ENCODE measurements around the gene IL17D.
"Not testable (repeated sequence)": the region's sequence is repeated elsewhere in the genome, so short reads cannot be mapped to it uniquely, and the experiment has no call there.

IL17D gene

GRCh38 chr13:20717581-20718542 is 14.4 kb downstream of the IL17D start:
- DNase-seq (ENCODE audit: low read depth, low spot score) = no peak
- no peak overlapping the region for H3K27ac ChIP-seq

GRCh38 chr13:20718958-20719566 is 15.6 kb downstream of the IL17D start:
- no peak for DNase-seq (ENCODE audit: low read depth, low spot score)
- no peak overlapping the region for H3K27ac ChIP-seq

DNA sequence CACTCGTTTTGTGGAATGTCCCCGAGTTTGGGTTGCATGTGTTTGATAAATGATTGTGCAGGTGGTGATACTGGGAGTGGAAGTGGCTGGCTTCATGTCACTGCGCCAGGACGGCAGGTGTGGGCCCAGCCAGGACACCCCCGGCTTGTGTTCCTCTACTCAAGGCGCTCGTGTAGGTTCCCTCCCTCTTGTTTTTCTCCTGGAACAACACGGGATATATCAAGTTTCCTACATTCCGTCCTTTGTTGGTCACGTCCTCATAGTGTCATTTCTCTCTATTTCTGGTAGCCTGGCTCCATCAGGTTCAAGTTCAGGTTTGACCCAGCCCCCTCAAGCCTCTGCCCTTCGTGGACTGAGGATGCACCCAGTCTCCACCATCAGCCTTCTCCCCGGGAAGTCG is 16.3 kb downstream of the IL17D start:
- no peak for DNase-seq (ENCODE audit: low read depth, low spot score)
- no peak overlapping the region for H3K27ac ChIP-seq

GRCh38 chr13:20720499-20720898 is 17.0 kb downstream of the IL17D start:
- no peak for DNase-seq (ENCODE audit: low read depth, low spot score)
- H3K27ac ChIP-seq = no peak overlapping the region

- H3K27ac ChIP-seq = no peak overlapping the region
- DNase-seq (ENCODE audit: low read depth, low spot score) = no peak
Measured at GRCh38 chr13:20721058-20721453, 17.6 kb downstream of the IL17D start.

DNA sequence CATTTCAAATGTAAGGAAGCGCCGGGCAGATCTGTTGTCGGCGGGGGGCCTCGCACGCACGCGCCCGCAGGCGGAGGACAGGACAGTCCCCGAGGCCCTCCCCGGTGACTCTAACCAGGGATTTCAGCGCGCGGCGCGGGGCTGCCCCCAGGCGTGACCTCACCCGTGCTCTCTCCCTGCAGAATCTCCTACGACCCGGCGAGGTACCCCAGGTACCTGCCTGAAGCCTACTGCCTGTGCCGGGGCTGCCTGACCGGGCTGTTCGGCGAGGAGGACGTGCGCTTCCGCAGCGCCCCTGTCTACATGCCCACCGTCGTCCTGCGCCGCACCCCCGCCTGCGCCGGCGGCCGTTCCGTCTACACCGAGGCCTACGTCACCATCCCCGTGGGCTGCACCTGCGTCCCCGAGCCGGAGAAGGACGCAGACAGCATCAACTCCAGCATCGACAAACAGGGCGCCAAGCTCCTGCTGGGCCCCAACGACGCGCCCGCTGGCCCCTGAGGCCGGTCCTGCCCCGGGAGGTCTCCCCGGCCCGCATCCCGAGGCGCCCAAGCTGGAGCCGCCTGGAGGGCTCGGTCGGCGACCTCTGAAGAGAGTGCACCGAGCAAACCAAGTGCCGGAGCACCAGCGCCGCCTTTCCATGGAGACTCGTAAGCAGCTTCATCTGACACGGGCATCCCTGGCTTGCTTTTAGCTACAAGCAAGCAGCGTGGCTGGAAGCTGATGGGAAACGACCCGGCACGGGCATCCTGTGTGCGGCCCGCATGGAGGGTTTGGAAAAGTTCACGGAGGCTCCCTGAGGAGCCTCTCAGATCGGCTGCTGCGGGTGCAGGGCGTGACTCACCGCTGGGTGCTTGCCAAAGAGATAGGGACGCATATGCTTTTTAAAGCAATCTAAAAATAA is 18.2 kb downstream of the IL17D start:
- DNase-seq (ENCODE audit: low read depth, low spot score) = no peak
- no peak overlapping the region for H3K27ac ChIP-seq

DNA sequence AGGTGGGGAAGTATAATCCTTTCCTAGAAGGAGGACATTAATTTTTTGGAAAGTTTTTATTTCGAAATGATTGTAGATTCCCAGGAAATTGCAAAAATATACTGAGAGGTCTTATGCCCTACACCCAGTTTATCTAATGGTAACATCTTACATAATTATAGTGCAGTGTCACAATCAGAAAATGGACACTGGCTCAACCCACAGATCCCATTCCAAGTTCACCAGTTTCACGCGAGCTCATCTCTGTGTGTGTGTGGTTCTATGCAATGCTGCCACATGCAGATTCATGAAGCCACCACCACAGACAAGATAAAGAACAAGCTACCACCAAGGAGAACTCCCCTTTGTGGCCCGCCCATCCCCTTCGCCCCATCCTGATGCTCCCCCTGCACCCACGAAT is 24.4 kb downstream of the IL17D start:
- DNase-seq (ENCODE audit: low read depth, low spot score) = no peak
- no peak overlapping the region for H3K27ac ChIP-seq

GRCh38 chr13:20728579-20729311 is 25.2 kb downstream of the IL17D start:
- no peak overlapping the region for H3K27ac ChIP-seq
- DNase-seq (ENCODE audit: low read depth, low spot score) = no peak

DNA sequence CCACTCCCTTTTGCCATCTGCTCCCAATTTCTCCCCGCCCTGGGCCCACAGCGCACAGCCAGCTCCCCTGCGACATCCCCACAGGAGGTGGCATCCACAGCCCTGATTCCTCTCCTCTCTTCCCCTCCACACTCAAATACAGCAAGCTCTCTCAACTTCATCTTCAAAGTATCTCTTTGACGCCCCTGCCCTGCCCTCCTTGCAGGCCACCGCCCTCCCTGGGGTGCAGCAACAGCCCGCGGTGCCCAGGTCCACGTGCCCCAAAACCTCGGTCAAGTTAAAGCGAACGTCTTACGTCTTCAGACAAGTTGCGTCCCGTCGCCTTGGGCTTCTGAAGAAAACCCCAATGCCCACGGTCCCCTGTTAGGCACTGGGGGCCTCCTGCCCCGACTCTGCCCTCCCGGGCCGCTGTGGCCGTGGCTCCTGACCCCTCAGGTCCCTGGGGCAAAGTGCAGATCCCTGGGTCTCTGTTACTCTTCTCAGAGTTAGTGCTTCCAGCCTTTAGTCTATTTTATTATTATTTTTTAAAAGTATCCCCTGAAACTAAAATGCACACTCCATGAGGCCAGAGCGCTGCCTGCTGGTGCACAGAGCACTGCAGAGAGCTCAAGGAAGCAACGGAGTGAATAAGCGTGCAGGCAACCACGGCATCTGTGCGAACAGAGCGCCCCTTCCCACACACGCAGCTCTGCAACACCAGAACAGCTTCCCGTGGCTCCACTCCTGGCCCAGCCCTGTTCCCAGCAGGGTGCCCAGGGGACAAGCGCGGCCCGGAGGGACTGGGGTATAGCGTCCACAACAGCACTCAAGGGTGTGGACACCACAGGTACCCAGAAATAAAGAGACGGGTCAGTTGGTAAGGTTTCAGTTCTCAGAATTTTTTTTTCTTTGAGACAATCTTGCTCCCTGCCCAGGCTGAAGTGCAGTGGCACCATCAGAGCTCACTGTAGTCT is 26.4 kb downstream of the IL17D start:
- no peak for DNase-seq (ENCODE audit: low read depth, low spot score)
- H3K27ac ChIP-seq = no peak overlapping the region

DNA sequence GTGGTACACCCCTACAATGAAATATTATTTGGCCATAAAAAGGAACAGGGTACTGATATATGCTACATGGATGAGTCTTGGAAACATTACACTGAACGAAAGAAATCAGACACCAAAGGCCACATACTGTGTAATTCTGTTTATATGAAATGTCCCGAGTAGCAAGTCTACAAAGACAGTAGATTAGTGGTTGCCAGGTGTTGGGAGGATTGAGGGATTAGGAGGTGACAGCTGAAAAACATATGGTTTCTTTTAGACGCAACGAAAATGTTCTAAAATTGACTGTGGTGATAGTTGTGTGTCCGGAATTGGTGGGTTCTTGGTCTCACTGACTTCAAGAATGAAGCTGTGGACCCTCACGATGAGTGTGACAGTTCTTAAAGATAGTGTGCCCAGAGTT is 35.1 kb downstream of the IL17D start:
- H3K27ac ChIP-seq = no peak overlapping the region
- no peak for DNase-seq (ENCODE audit: low read depth, low spot score)

DNA sequence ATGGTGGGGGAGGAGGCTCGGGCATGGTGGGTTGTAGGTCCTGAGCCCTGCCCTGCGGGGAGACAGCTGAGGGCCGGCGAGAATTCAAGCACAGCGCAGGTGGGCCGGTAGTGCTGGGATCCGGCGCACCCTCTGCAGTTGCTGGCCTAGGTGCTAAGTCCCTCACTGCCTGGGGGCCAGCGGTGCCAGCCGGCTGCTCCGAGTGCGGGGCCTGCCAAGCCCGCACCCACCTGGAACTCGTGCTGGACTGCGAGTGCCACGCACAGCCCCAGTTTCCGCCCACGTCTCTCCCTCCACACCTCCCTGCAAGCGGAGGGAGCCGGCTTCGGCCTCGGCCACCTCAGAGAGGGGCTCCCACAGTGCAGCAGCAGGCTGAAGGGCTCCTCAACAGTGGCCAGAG is 36.5 kb downstream of the IL17D start:
- no peak for DNase-seq (ENCODE audit: low read depth, low spot score)
- H3K27ac ChIP-seq = no peak overlapping the region

DNA sequence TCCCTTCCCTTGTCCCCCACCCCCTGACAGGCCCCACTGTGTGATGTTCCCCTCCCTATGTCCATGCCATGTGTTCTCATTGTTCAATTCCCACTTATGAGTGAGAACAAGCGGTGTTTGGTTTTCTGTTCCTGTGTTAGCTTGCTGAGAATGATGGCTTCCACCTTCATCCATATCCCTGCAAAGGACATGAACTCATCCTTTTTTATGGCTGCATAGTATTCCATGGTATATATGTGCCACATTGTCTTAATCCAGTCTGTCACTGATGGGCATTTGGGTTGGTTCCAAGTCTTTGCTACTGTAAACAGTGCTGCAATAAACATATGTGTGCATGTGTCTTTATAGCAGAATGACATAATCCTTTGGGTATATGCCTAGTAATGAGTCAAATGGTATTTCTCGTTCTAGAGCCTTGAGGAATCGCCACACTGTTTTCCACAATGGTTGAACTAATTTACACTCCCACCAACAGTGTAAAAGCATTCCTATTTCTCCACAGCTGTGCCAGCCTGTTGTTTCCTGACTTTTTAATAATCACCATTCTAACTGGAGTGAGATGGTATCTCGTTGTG is 40.4 kb downstream of the IL17D start:
- not testable (repeated sequence) for DNase-seq (ENCODE audit: low read depth, low spot score); H3K27ac ChIP-seq

GRCh38 chr13:20749377-20749776 is 45.9 kb downstream of the IL17D start:
- DNase-seq (ENCODE audit: low read depth, low spot score) = no peak
- H3K27ac ChIP-seq = no peak overlapping the region

DNA sequence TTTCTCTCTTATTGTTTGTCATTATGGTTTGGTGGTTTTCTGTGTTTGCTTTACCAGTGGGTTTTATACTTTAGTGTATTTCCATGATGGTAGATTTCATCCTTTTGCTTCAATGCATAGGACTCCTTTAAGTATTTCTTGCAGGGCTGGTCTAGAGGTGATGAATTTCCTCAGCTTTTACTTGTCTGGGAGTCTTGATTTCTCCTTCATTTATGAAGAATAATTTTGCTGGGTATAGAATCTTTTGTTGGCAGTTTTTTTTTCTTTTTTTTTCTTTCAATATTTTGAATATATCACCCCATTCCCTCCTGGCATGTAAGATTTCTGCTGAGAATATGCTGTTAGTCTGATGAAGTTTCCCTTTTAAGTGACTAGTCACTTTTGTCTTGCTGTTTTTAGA is 50.5 kb downstream of the IL17D start:
- no peak for DNase-seq (ENCODE audit: low read depth, low spot score)
- no peak overlapping the region for H3K27ac ChIP-seq

GRCh38 chr13:20760872-20761271 is 57.4 kb downstream of the IL17D start:
- no peak for DNase-seq (ENCODE audit: low read depth, low spot score)

DNA sequence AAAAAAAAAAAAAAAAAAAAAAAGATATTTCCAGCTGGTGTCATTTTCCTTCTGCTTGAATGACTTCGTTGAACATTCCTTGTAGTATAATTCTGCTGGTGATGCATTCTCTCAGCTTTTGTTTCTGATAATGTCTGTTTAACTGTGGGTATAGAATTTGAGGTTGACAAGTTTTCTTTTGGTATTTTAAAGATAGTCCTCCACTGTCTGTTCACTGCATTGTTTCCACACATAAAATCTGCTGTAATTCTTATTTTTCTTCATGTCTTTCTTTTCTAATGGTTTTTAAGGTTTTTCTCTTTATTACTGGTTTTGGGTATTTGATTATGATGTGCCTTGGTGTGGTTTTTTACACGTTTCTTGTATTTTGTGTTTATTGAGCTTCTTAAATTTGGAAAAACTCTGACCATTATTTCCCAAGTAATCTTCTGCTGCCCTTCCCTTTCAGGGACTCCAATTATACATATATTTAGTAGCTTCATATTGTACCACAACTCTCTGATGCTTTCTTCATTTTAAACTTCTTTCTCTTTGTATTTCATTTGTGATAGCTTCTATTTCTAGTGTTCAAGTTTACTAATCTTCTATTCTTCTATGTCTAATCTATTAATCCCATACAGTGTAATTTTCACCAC is 63.9 kb downstream of the IL17D start:
- no peak overlapping the region for H3K27ac ChIP-seq
- DNase-seq (ENCODE audit: low read depth, low spot score) = no peak

More at GRCh38 chr13:20760872-20761271, 57.4 kb downstream of the IL17D start:
- H3K27ac ChIP-seq = no peak overlapping the region

GRCh38 chr13:20769091-20769490 is 65.6 kb downstream of the IL17D start:
- no peak overlapping the region for H3K27ac ChIP-seq
- DNase-seq (ENCODE audit: low read depth, low spot score) = no peak

GRCh38 chr13:20769834-20770233 is 66.3 kb downstream of the IL17D start:
- no peak for DNase-seq (ENCODE audit: low read depth, low spot score)
- no peak overlapping the region for H3K27ac ChIP-seq
